HG03558 (cell line): ENCODE results near the gene TACC3.

ENCODE experiments used
- ATAC-seq: cut with Tn5 transposase; IDR thresholded peaks from one replicate; pipeline ENCODE4 v1.9.1; 2021; ENCODE audit warnings: moderate number of reproducible peaks; ENCODE audit not compliant: unreplicated experiment; ENCODE audit errors: extremely low read depth

The TACC3 gene

DNA sequence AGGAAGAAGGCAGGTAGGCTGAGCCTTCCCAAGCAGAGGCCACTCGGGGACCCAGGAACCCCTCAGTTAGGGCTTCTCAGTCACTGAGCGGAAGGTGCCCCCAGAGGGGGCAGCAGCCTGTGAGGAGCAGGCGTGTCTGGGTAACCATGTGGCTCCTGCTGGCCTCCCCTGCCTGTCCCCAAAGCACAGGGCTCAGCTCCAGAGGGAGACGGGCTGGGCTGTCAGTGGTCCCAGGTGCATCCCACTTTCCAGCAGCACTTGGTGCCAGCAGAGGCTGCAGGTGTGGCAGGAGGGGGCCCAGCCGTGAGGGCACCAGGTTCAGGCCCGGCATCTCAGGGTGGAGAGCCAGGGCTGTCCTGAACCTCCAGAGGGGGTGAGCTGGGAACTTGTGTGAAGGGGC is 22.7 kb downstream of the TACC3 start:
- no peak for ATAC-seq

DNA sequence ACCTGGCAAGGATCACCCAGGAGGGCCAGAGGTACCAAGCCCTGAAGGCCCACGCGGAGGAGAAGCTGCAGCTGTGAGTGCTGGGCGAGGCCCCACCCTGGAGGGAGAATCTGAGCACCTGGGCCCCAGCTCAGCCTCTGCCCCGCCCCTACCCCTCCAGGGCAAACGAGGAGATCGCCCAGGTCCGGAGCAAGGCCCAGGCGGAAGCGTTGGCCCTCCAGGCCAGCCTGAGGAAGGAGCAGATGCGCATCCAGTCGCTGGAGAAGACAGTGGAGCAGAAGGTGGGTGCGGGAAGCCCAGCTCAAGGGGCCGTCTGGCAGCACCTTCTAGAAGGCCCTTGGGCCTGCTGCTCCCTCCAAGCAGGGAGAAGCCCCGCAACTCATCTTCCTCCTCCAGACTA is 23.2 kb downstream of the TACC3 start:
- ATAC-seq: no peak

DNA sequence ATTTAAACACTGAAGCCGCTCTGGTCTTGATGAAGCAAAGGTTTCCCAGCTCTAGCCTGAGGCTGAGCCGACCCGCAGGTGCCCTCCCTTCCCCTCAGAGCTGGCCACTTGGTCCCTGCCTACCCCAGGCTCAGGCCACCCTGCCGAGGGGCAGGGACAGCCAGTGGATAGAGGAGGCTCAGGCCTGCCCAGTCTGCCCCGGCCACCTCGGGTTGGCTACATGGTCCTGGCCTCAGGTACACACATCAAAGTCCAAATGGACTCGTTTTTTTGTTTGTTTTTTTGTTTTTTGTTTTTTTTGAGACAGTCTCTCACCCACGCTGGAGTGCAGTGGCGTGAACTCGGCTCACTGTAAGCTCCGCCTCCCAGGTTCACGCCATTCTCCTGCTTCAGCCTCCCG is 23.8 kb downstream of the TACC3 start:
- ATAC-seq: no peak

DNA sequence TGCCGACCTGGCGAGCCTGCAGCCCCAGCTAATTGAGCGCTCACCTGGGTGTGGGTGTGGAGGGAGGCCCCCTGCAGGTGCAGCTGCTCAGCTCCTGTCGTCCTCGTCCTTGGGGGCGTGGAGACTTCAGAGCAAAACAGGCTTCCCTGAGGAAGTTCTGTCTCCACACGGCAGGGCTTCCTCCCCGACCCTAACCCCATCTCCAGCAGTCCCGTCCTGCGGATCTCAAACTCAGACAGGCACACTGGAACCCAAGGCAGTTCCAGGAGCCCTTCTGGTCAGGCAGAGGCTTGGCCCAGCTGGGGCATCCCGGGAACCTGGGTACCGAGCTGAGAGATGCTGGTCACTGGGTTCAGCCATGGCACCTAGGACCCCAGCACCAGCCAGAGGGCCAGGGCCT is 24.4 kb downstream of the TACC3 start:
- no peak for ATAC-seq

DNA sequence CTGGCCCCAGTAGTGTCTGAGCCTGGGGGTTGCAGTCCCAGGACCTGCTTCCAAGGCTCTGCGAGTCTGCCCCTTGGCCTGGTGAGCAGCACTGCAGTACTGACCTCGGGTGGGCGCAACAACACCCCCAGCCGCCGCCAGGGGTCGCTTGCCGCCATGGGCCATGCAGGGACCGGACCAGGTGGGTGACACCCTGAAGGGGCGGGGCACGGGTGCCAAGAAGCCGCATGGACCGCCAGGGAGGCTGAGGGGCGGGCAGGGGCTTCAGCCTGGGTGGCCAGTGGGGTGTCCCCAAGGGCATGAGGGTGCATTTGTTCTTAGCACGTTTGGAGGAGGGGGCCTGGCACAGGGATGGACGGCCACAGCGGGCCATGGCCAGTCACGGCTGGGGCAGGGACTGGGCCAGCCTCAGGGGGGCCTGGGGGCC is 25.0 kb downstream of the TACC3 start:
- no peak for ATAC-seq

DNA sequence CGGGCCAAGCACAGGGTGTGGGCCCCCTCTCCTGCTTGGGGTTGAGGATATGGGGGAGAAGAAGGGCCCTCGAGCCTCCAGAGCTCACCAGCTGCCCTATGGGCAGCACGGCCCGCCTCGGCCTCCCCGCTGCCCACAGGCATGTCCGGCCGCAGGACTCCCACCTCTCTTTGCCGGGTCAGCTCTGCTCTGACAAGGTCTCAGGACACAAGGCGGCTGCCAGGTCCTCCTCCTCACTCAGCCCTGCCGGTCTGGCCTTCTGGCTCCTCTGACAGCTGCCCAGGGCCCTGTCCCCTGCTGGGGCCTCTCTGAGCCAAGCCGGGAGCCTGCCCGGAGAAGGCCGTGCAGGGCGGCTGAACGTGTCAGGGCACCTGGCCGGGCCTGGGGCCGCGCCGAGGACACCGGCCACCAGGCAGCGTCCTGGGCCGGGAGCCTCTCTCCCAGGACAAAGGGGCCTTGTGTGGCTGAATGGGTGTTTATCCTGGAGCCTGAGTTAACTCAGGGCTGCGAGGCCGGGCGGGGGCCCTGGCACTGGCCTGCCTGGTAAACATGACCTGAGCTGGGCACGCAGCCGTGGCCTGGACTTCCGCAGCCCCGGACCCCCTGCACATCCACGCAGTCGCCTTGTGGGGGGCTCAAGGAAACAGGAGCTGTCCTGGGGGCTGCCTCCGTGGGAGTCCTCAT is 25.7 kb downstream of the TACC3 start:
- no peak for ATAC-seq

DNA sequence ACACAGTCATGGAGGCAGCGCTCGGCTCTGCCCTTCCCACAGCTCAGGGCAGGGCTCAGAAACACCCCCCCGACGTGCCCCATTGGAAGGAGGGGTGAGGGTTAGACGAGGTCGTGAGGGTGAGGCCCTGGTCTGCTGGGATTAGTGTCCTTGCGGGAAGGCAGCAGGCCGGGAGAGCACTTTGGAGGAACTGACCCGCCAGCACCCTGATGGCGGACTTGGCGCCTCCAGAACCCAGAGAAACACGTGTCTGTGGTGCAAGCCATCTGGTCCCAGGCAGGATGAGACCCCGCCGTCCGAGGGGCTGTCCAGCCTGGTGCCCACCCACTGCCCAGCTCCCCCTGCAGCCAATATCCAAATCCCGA is 26.3 kb downstream of the TACC3 start:
- ATAC-seq: no peak

DNA sequence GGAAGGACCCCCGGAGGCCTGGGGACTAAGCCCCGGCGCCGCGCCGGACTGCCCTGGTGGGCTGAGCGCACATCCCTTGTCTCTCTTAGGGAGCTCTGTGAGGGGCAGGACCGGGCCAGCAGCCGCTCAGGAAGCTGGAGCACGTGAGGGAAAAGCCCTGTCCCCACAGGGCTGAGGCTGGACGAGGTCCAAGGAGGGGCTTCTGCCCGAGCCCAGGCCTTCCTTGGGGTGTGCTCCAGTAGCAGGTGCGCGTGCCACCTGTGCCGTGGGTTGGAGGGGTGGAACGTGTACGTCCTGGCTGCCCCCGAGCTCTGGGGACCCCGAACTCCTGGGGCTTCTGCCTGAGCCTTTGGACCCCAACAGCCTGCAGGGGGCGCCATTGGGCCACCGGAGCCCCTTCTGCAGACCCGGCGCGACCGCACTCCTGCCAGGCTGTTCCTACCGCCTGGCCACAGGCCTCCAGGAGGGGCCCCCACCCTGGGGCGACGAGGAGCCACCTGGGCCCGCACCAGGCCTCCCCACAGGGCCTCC is 27.2 kb downstream of the TACC3 start:
- ATAC-seq: no peak

DNA sequence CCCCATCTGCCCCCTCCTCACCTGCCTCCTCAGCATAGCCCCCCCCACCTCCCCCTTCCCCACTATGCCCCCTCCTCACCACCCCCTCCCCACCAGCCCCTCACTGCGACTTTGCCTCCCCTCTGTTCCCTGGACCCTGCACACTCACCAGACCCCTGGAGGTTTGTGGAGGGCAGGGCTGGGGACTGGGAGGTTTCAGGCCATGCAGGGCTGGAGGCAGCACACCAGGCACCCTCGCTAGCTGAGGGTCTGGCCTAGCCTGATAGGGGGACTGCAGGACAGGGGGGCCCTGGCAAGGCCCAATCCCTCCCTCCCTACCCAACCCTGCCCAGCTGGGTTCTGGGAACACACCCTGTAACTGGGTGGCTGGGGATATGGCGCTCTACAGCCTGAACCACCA is 28.0 kb downstream of the TACC3 start:
- ATAC-seq: no peak

DNA sequence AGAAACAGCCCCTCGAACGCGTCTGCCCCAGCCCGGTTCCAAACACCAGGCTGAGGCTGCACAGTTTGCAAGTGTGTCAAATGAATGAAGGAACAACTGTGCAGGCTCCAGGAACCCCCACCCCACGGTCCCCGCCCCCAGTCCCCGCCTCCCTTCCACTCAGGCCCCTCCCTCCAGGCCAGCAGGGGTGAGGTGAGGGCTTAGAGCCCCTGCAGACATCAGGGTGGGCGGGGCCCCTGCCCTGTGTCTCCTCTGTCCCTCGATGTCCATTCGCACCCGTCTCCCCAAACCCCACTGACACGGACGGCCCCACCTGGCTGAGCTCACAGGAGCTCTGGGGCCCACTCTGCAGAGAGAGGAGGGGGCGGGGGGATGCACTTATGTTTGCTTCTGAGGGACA is 28.5 kb downstream of the TACC3 start:
- ATAC-seq: no peak

DNA sequence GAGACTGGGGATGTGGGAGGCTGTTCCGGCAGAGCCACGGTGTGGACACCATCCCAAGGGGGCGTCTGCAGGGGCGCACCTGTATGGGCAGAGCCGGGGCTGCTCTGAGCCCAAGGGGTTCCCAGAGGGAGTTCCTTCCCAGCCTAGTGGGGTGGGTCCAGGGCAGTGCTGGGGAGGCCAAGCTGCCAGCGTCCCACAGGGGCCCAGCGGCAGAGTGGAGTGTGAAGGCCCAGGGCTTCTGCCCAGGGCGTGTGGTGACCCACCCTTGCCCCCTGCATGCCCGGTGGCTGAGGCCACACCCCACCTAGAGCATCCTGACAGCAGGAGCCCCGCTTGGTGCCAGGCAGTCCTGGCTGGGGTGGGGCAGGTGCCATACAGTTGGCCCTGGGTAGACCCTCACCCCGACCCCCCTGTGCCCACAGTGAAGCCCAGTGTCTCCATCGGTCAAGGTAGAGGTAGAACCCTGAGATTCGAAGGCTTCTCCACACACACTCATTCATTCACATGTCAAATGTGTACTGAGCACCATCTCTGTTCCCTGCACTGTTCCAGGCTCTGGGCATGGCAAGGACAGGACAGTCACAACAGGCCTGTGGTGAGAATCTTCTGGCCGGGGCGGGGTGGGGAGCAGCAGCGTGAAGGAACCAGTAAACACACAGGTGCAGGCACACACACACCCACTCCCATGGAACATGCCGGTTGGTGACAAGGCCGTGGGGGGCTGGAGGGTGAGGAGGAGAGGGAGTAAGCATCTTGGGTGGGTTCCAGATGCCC is 29.2 kb downstream of the TACC3 start:
- no peak for ATAC-seq

DNA sequence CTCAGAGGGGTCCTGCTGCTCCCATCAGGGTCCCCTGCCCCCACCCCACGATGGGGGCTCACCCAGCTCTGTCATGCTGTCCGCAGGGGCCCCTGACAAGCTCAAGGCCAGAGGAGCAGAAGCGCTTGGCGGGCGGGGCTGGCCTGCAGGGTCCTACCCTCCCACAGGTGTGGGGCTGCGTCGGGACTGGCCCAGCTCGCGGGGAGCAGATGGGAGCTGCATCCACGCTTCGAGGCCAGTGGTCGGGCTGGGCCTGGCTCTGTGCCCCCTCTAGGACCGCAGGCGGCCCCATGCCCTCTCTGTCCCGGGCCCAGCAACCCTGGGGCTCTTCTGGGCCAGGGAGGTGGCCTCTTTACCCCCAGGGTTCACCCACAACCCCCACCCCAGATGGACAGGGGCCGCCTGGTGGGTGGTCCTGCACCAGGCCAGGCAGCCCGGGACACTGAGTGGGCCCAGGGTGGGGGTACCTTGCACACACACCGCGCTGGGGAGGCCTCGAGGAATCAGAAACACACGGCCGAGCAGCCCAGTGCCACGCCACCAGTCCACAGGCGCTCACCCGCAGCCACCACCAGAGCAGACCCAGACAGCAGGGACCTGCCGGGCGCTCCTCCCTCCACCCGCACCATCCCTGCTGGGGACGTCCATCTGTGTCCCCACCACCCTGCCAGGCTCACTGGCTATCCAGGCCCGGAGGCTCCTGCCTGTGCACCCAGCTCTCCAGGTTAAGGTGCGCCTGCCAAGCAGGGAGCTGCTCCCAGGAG is 30.0 kb downstream of the TACC3 start:
- no peak for ATAC-seq

DNA sequence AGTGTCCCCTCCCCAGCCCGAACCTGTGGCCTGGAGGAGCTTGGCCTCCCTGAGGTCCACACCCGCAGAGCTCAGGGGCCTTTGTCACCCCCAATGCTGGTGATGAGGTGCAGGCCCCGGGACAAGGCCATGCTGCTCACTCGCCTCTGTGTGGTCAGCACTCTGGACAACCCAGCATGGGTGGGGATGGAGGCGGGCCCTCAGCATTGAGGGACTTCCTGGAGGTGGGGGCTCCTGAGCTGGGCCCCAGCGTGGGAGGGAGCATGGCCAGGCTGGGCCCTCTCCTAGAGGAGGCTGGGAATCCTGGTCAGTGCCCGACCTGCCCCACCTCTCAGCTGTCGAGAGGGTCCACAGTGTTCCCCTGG is 30.6 kb downstream of the TACC3 start:
- ATAC-seq: no peak

DNA sequence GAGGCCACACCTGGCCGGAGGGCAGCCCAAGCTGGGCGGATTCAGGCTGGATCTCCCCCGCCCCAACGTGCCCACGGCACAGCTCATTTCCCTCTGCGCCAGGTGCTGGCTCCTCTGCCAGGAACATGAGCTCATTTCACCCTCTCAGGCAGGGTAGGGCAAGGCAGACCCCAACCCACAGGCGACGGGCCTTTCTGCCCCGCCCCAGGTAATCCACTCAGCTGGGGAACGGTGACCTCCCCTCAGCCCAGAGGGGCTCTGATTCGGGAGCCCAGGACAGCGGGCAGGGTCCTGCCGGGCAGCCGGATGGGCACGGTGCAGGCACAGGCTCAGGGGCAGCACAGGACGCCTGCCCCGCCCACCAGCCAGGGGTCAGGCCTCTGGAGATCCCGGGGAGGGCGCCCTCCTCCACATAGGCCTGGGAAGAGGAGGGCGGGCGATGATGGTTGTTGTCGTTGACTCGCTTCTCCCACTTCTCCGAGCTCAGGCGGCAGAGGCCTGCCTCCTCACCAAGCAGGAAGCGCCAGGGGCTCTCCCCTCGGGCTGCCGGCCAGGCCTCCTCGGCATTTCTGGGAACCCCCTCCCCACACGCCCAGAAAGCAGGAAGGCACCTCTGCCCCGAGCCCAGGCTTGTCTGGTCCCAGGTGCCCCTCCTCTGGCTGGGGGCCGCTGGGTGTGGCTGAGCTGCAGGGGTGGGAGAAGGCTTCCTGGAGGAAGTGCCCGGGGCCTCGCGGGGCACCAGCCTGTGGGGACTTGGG is 31.1 kb downstream of the TACC3 start:
- ATAC-seq: no peak

DNA sequence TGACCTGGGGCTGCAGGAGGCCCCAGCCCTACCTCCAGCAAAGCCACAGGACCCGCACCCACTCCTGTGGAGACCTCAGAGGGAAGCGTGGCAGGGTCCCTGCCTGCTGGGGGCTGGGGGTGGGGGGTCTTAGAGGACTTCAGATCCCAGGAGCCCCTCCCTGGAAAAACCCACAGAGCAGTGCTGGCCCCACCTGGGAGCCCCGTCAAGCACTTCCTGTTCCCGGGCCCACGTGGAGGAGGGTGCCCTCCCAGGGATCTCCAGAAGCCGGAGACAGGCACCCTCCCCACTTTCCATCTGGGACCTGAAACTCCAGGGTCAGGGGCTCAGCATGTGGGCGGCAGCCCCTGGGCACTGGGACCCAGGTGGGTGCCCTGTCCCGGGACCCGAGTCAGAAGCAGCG is 32.0 kb downstream of the TACC3 start:
- no peak for ATAC-seq

DNA sequence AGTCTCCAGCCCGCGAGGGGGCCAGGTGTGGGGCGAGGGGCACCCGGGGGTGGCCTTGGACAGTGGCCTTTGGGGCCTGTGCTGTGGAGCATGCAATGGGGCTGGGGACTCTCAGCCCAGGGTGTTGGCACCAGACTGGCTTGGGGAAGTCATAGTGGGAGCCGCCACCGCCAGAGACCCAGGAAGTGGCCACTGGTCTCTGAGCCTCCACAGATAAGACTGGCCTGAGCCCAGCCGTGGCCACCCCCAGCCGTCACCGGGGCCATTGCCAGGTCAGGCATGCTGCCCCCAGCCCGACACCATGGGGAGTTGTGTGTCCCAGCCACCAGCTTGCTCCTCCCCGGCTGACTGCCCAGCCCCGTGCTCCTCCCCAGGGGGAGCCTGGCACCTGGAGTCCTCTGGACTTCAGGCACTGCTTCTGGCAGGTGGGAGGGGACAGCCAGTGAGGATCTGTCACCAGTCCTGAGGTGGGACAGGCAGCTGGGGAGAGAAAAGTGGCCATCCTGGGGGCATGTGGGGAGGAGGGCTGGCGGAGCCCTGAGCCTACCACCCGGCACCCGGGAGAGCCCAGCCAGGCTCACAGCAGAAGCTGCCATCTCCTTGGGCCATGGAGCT is 32.5 kb downstream of the TACC3 start:
- no peak for ATAC-seq

DNA sequence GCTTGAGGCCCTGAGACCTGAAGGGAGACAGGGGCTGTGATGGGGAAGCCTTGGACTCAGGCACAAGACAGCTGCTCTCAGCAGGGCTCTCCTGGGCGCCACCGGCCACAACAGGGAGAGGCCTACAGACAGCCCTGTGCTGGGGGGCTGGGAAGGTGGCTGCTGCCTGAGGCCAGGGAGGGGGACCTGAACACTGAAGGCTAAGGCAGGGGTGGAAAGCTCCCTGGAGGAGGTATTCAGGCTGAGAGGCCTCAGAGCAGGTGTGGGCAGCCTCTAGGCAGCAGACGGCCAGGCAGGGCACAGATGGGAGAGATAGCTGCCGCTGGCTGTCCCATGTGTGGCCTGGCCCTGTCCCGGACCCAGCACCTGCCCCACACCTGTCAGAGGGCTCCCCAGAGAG is 33.0 kb downstream of the TACC3 start:
- no peak for ATAC-seq

DNA sequence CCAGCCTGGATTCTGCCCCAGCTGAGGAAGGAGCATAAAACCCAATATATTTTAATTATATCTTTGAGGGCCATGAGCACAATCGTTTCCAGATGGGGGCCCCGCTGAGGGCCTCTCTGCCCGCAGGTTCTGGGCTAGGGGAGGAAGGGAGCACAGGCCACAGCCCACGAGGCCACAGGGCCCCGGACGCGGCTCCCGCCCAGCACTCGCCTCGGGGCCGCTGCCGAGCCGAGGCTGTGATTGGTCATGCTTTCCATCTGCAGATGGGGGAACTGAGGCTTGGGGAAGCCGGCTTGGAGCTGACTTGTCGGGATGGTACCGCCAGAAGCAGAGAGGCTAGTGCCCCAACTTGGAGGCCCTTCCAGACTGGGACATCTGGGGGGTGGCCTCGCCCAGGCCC is 34.0 kb downstream of the TACC3 start:
- no peak for ATAC-seq

DNA sequence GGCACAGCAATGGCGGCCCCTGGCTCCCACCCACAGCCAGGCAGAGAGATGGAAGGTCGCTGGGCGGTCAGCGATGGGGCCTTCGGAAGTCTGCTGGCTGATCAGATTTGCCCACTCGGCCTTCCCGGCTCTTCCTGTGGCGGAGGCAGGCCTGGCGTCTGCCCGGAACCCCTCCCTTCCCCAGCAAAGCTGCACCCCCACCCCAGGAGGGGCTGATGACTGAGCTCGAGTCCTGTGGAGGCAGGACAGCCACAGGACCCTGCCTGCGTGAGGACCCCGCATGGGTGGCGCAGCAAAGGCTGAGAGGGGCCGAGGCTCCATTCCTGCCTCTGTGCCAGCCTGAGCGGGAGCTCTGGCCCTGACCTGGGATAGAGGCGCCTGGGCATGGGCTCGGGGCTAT is 34.8 kb downstream of the TACC3 start:
- ATAC-seq: no peak
